ENCODE results near the gene ST7. TPM values are rescaled to one million over a fixed set of nuclear protein-coding genes. Genes with fewer than 3 reads are reported as not detected.

The ST7 gene
- total RNA-seq, 1 experiment from 2014 or later, result 38.2 TPM

- Mint-ChIP-seq H3K4me1 (ENCODE audit: low read depth, unreplicated experiment) (peaks cover 8% of the 10 kb centered on the region), H3K27me3 (ENCODE audit: insufficient read depth, unreplicated experiment) (no peaks in the 10 kb centered on the region), H3K27ac (ENCODE audit: unreplicated experiment) (no peak overlapping the region), H3K4me3 (ENCODE audit: unreplicated experiment) (no peak overlapping the region), H3K9me3 (ENCODE audit: unreplicated experiment) (no peaks in the 10 kb centered on the region), H3K36me3 (ENCODE audit: insufficient read depth, unreplicated experiment) (peaks cover 23% of the 10 kb centered on the region)
- DNase-seq, result no peak
- no peaks in the 10 kb centered on the region for H3K4me1 ChIP-seq
- ChIA-PET CTCF (no interaction called here), POLR2A (no interaction called here)
- intact Hi-C loops (cut with micrococcal nuclease; ENCODE audit: unreplicated experiment), result no loop called here
- no peaks in the 10 kb centered on the region for H3K9me3 ChIP-seq
- no TSS peak for BruUV-seq (replicated peaks)
- TF ChIP-seq CTCF (IDR thresholded peaks at IDR 0.05; ENCODE audit: insufficient read depth in 1 of 2, low read depth in 1 of 2, low read length in 1 of 2, severe bottlenecking in 1 of 2, unreplicated experiment in 1 of 2), result no peak
- H3K36me3 ChIP-seq (ENCODE audit: control insufficient read depth, insufficient read depth, low read length), result no peaks in the 10 kb centered on the region
- no peaks in the 10 kb centered on the region for H3K27me3 ChIP-seq (replicated peaks; ENCODE audit: control insufficient read depth, insufficient read depth, low read length)
- H3K4me3 ChIP-seq (ENCODE audit: low read depth, low read length), result no peak overlapping the region
Measured at GRCh38 chr7:117143066-117143465, 189.8 kb downstream of the ST7 start.

GRCh38 chr7:117143580-117143979, 190.3 kb downstream of the ST7 start:
- no peak for DNase-seq
- Mint-ChIP-seq H3K36me3 (ENCODE audit: insufficient read depth, unreplicated experiment) (peaks cover 19% of the 10 kb centered on the region), H3K27ac (ENCODE audit: unreplicated experiment) (no peak overlapping the region), H3K27me3 (ENCODE audit: insufficient read depth, unreplicated experiment) (no peaks in the 10 kb centered on the region), H3K4me3 (ENCODE audit: unreplicated experiment) (no peak overlapping the region), H3K9me3 (ENCODE audit: unreplicated experiment) (no peaks in the 10 kb centered on the region), H3K4me1 (ENCODE audit: low read depth, unreplicated experiment) (peaks cover 8% of the 10 kb centered on the region)
- no peak for TF ChIP-seq CTCF (IDR thresholded peaks at IDR 0.05; ENCODE audit: insufficient read depth in 1 of 2, low read depth in 1 of 2, low read length in 1 of 2, severe bottlenecking in 1 of 2, unreplicated experiment in 1 of 2)
- H3K4me3 ChIP-seq (ENCODE audit: low read depth, low read length), result no peak overlapping the region
- POLR2A ChIA-PET, result no interaction called here
- H3K4me1 ChIP-seq, result peaks cover 3% of the 10 kb centered on the region; the same call in 1 of the 2 replicates
- H3K36me3 ChIP-seq (ENCODE audit: control insufficient read depth, insufficient read depth, low read length), result no peaks in the 10 kb centered on the region
- CTCF ChIA-PET, result no interaction called here
- no peaks in the 10 kb centered on the region for H3K9me3 ChIP-seq
- H3K27me3 ChIP-seq (replicated peaks; ENCODE audit: control insufficient read depth, insufficient read depth, low read length), result no peaks in the 10 kb centered on the region
- BruUV-seq (replicated peaks), result no TSS peak
- intact Hi-C loops (cut with micrococcal nuclease; ENCODE audit: unreplicated experiment), result no loop called here

- no TSS peak for BruUV-seq (replicated peaks)
- Mint-ChIP-seq H3K27me3 (ENCODE audit: insufficient read depth, unreplicated experiment) (no peaks in the 10 kb centered on the region), H3K4me1 (ENCODE audit: low read depth, unreplicated experiment) (peaks cover 10% of the 10 kb centered on the region), H3K9me3 (ENCODE audit: unreplicated experiment) (no peaks in the 10 kb centered on the region), H3K27ac (ENCODE audit: unreplicated experiment) (no peak overlapping the region), H3K4me3 (ENCODE audit: unreplicated experiment) (no peak overlapping the region), H3K36me3 (ENCODE audit: insufficient read depth, unreplicated experiment) (peaks cover 19% of the 10 kb centered on the region)
- Histone ChIP-seq H3K4me1 (peaks cover 10% of the 10 kb centered on the region), H3K27me3 (replicated peaks; ENCODE audit: control insufficient read depth, insufficient read depth, low read length) (no peaks in the 10 kb centered on the region), H3K36me3 (ENCODE audit: control insufficient read depth, insufficient read depth, low read length) (no peaks in the 10 kb centered on the region), H3K9me3 (no peaks in the 10 kb centered on the region), H3K4me3 (ENCODE audit: low read depth, low read length) (no peak overlapping the region)
- ChIA-PET CTCF (no interaction called here), POLR2A (no interaction called here)
- DNase-seq, result no peak
- intact Hi-C loops (cut with micrococcal nuclease; ENCODE audit: unreplicated experiment), result no loop called here
- TF ChIP-seq CTCF (IDR thresholded peaks at IDR 0.05; ENCODE audit: insufficient read depth in 1 of 2, low read depth in 1 of 2, low read length in 1 of 2, severe bottlenecking in 1 of 2, unreplicated experiment in 1 of 2), result no peak
Measured at GRCh38 chr7:117145333-117145732, 192.0 kb downstream of the ST7 start.
